ENCODE data around the gene SH3GLB2.
"Not testable (repeated sequence)": the region's sequence is repeated elsewhere in the genome, so short reads cannot be mapped to it uniquely, and the experiment has no call there.

The SH3GLB2 gene

DNA sequence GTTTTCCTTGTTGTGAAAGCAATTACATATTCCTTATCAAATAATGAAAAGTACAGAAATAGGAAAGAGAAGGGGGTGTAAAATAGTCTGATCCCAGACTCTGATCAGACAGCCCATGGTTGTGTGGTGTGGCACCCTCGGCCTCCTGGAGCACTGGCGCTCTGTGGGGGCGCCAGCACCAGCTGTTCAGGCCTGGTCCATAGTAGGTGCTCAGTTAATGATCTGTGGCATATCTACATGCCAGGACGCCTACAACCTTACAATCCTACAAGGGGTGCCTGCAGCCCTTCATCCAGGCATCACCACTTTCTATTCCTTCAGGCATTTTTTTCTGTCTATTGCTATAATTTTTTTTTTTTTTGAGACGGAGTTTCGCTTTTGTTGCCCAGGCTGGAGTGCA is 24.9 kb upstream of the SH3GLB2 start:
- DNase-seq, result no peak

DNA sequence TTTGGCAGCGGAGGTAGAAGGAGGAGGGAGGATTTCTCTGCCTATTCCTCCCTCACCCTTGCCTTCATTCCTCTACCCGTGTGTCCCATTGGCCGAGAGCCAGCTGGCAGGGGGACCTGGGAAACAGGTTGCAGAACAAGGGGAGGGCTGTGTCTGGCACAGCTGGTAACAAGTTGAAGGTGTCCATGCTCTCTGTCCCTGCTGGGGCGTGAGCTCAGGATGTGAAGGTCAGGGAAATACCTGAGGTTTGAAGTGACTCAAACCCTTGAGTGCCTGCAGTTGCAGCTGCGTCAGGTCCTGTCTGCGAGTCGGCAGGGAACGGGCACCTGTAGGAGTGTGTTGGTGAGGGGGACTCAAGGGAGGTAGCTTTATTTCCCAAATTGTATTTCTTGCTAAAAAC is 24.5 kb upstream of the SH3GLB2 start:
- no peak for DNase-seq

GRCh38 chr9:129042016-129042415 is 13.9 kb upstream of the SH3GLB2 start:
- DNase-seq, result no peak

DNA sequence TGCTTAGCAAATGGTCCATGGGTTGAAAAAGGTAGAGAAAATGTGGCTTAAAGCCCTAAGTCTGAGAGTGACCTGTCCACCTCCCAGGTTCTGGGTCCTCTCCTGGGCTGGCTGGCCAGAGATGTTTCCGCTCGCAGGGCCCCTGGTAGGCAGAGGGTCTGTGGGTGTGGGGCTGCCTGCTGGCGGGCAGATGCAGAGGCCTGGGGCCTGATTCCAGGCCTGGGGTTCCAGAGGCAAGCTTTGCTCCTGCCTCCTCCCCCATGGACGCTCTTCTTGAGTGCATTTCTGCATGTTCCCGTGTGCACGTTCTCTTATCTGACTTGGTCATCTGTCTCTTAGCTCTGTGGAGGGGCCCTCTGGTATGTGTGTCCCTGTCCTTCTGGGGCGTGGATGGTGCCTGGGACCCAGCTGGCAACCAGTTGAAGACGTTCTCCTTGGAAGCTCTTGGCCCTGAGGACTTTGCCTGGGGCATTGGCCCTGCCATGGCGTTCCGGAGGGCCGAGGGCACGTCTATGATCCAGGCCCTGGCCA is 12.0 kb upstream of the SH3GLB2 start:
- DNase-seq, result no peak

- DNase-seq, result no peak
These were observed 10.2 kb upstream of the SH3GLB2 start for GRCh38 chr9:129038109-129038852.

DNA sequence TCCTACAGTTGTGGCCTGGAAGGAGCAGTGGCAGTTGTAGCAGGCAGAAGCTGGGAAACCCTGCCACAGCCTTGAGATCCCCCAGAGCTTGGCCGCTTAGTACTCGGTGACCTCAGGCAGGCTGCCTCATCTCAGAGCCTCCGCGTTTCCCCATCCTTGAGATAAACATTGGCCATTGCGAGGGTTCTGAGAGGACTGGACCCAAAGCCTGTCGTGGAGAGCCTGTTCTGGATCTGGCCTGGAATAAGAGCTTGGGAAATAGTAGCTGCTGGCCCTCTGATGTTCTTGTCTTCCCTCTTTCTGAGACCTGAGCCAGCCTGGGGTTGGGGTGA is 9.6 kb upstream of the SH3GLB2 start:
- no peak for DNase-seq

DNA sequence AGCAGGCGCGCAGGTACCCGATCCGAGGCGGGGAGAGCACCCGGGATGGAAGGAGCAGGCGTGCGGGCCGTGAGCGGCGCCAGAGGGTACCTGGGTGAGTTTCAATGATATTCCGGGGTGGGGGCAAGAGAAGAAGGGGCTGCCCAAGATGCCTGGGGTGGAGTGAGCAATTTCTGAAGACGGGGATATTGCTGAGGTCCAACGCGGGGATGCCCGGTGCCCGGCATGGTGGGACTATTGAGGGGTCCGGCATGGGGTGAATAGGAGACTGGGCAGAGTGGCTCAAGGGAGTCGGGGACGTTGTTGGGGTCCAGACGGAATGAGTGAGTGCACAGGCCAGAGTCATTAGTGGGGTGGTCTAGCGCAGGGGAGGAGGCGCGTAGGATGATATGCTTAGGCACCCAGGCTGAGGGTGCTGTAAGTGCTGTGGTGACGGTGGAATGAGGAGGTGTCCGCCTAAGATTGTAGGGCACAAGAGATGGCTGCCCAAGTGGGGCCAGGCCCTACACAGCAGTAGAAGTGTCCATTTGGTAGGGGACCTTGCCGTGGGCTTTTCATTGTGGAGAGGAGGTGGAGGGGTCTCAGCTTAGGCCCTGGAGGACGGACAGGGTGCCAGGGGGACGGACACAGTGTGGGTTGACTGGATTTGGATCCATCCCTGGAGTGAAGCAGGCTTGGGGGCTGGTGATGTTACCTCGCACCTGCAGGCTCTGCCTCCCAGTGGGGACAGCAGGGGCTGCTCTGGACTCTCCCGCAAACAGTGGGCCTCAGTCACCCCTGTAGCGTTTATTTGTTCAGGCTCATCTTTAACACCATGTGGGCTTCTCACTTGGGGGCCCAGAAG is 9.0 kb upstream of the SH3GLB2 start:
- DNase-seq, result no peak

DNA sequence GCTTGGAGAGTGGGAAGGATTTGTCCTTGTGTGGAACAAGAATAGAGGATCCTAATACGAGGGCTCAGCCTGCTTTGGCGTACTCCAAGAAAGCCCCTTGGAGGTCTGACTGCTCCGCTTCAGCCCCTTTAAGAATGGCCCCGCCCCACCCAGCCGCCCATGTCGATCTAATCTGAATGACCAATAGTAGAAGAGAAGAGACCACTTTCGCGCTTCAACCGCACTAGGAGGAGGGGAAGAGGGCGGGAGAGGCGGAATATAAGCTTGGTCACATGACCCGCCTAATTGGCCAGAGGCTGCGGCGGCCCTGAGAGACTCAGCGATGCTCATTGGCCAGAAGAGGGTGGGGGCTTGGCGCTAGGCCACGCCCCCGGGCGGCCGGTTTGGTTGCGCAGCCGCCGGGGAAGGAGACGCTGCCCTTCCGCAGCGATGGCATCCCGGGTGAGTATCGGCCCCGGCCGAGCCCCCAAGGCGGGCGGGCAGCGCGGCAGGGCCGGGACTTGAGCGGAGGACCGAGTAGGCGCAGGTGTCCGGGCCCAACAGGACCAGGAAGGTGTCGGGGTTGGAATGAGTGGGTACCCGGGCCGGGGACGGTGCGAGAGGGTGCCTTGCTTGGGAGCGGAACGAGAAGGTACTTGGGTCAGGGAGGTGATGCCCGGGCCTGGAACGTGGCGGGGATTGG is 8.3 kb upstream of the SH3GLB2 start, which contains the start of gene MIGA2:
Gene MIGA2 (plus strand): TSS at position 386 of the 682 bp plus-strand sequence. CDS start 3,969 bp downstream, outside the sequence.
- peak; percentile 94 for DNase-seq

GRCh38 chr9:129035838-129036237 is 7.7 kb upstream of the SH3GLB2 start:
- not testable (repeated sequence) for DNase-seq

DNA sequence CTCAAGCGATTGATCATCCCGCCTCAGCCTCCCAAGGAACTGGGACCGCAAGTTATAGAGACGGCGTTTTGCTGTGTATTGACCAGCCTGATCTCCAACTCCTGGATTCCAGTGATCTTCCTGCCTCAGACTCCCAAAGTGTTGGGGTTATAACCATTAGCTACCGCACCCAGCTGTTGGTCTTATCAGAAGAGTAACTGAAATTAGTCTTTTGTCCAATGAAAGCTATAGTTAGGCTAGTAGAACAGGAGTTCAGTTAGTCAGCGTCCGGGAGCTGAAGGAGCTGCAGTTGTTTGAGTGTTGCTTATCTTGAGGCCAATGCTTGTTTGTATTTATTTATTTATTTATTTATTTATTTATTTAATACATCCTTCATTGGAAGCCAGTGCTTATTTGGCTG is 5.1 kb upstream of the SH3GLB2 start:
- DNase-seq, result no peak

DNA sequence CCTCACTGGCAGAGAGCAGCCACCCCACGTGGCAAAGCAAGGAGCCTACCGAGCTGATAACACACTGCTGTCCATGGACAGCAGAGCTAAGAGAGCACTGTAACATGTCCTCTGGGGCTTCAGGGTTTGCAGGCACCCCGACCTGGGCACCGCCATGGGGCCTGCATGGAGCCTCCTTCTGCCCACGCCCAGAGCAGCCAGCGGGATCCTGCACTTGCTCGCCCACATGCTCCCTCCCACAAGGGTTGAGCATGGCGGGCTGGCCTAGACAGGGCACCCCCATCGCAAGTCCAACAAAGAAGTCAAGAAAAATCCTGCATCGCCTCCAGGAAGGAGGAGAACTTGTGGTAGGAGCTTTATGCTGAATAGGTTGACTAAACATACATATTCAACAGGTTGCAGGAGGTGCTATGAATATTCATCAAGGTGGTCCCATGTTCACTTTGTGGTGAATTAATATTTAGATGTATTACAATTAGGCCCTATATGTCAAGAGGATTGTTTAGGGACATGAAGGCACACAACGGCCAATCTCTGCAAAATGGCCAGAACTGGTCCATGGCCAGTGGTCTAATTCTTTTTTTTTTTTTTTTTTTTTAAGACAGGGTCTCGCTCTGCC is 4.5 kb upstream of the SH3GLB2 start:
- no peak for DNase-seq

- DNase-seq, result no peak
These were observed 3.4 kb upstream of the SH3GLB2 start for GRCh38 chr9:129031514-129031913.

- no peak for DNase-seq
These were observed 2.1 kb upstream of the SH3GLB2 start for GRCh38 chr9:129030191-129030590.

GRCh38 chr9:129027685-129028191 is 393 bp downstream of the SH3GLB2 start:
- no peak for DNase-seq

DNA sequence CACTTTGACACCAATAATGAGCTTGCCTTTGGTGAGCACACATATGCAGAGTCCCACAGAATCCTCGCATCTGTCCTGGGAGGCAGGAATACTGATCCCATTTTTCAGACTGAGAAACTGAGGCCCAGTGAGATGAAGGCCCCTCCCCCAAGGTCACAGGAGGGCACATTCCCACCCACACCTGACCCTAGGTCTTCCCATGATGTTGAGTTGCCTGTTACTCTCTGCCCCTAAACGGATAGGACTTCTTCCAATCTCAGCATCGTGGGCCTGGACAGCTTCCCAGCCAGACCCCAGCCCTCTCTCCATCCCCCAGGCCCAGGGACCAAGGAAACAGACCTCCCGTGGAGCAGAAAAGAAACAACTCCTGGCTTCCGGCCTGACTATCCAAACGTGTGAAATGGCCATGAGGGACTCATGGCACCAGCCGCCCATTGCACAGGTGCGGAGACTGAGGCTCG is 877 bp downstream of the SH3GLB2 start:
- DNase-seq, result no peak

DNA sequence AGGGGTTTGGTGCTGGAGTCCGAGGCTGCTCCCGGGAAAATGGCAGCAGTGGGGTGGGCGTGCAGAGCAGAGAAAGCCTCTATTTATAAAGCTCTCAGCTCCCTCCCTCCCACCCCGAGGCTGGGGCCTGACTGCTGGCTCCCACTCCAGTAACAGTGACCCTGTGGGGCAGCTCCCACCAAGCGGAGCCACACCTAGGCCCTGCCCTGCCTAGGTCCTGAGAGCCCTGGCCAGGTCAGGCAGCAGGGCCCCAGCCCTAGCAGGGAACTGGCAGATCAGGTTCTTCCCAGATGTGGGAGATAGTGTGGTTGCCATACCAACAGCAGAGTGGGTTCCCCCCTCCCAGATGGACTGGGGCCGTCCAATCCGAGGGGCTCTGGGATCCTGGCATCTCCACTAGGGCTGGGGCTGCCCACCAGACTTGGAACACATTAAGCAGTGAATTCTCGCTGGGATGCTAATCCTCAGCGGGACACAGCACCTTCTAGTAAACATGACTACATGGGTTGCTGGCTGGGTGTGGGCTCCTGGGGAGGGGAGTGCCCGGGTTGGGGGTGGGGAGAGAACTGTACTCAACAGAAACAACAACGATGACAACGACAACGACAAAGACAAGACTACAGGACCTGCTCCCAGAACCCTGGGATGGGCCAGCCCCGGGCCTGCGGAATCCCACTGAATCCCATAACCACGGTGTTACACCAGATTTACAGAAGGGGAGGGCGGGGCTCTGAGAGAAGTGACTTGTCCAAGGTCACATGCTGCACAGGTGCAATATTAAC is 1.5 kb downstream of the SH3GLB2 start:
- DNase-seq, result no peak

GRCh38 chr9:129023908-129024233 is 4.3 kb downstream of the SH3GLB2 start:
- no peak for DNase-seq

DNA sequence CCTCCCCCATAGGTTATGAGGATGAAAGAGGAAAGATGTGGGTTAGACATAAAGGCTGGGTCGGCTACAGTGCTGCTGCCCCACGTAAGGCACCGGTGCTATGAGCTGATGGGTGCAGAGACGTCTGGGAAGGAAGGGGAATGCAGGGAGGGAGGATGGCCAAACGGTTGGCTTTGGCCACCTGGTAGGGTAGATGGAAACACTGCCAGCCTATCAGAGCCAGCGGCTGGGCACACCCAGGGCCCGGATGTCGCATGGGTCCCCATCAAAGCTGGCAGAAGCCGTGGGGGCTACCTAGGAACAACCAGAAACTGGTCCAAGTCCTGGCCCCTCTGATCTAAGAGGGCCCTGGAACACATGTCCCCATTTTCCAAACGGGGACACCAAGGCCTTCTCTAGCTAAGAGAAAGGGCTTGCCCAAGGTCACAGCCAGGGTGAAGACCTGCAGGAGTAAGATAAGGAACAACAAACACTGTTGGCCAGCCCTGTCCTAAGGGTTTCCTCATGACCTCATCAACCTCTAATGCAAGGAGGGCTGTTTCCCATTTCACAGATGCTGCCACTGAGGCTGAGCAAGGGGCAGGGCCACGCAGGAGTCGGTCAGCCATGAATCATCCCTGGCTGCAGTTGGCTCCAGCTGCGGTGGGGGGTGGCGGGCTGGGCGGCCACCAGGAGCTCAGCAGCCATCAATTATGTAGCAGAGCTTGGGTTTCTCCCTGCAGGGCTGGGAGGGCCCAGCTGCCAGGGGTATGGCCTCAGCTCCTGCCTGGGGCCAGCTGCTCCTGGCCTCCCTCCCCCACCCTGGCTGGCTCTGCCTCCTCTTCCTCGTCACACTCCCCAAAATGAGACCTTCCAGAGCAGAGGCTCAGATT is 4.9 kb downstream of the SH3GLB2 start:
- DNase-seq, result no peak

DNA sequence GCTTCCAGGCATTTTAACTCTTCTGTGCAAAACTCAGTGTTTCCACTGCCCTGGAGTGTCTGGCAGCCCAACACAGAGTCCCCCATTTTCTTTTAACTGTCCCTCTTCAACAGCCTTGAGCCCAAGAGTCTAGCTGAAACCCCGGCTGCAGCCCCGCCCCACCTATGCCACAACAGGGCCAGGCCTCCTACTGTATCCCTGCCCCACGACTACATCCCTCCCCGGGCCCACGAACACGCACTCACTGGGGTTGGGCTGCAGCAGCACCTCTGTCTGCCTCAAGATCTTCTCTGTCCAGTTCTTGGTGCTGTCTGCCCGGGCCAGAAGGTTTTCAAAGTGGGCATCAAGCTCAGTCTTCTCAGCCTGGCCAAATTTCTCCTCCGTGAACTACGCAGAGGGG is 6.1 kb downstream of the SH3GLB2 start:
- DNase-seq, result no peak

- DNase-seq, result no peak
These were observed 7.0 kb downstream of the SH3GLB2 start for GRCh38 chr9:129021091-129021490.

- no peak for DNase-seq
These were observed 13.5 kb downstream of the SH3GLB2 start for GRCh38 chr9:129014608-129015007.
